WTC11 (cell line): Measurements from ENCODE around the gene MUC20. TPM values are rescaled to one million over a fixed set of nuclear protein-coding genes. Genes with fewer than 3 reads are reported as not detected.

Experiments used
- ATAC-seq: fragments of 200-7000 bp; cut with Tn5 transposase; 2 replicates; pipeline ENCODE4 v1.10.0; 2021; ENCODE audit warnings: mild to moderate bottlenecking, moderate library complexity
- CTCF ChIA-PET: fragments of 300-600 bp; sonication (Branson Sonifier 250); formaldehyde crosslinking; loops from one replicate; lab custom pipeline; 2021; ENCODE audit warnings: antibody characterized with exemption; lab: Charles Lee
- POLR2A ChIA-PET: fragments of 350-600 bp; sonication (Branson Sonifier 250); formaldehyde crosslinking; loops from one replicate; lab custom pipeline; 2021; ENCODE audit warnings: antibody characterized with exemption; lab: Charles Lee
- DNase-seq: peaks from one replicate; pipeline ENCODE4 v3.0.0; 2021; ENCODE audit warnings: low spot score
- H3K27ac Mint-ChIP-seq: 2 replicates; pipeline ENCODE4 v1.8.0; 2021; ENCODE audit warnings: mixed read lengths
- H3K27me3 Mint-ChIP-seq: 2 replicates; pipeline ENCODE4 v1.8.0; 2021; ENCODE audit warnings: low read depth, mild to moderate bottlenecking, moderate library complexity, mixed read lengths
- H3K36me3 Mint-ChIP-seq: 2 replicates; pipeline ENCODE4 v1.8.0; 2021; ENCODE audit warnings: mixed read lengths
- H3K4me1 Mint-ChIP-seq: 2 replicates; pipeline ENCODE4 v1.8.0; 2022; ENCODE audit warnings: mixed read lengths
- H3K4me3 Mint-ChIP-seq: 2 replicates; pipeline ENCODE4 v1.8.0; 2021; ENCODE audit warnings: mild to moderate bottlenecking, moderate library complexity, mixed read lengths
- H3K9me3 Mint-ChIP-seq: 2 replicates; pipeline ENCODE4 v1.8.0; 2021; ENCODE audit warnings: mixed read lengths
- AFF4 ChIP-seq: sonication (generic); formaldehyde crosslinking; IDR thresholded peaks from 2 replicates; pipeline ENCODE4 v1.8.1; 2023; ENCODE audit warnings: mild to moderate bottlenecking, missing genetic modification reagents, borderline replicate concordance
- AR ChIP-seq: fragments of 250-450 bp; sonication (Bioruptor Pico); IDR thresholded peaks from 2 replicates; pipeline ENCODE4 v1.9.0; 2021; ENCODE audit warnings: mild to moderate bottlenecking
- CBFB ChIP-seq: sonication (generic); formaldehyde crosslinking; IDR thresholded peaks from 2 replicates; pipeline ENCODE4 v1.8.1; 2022; ENCODE audit warnings: mild to moderate bottlenecking, low read depth, missing genetic modification reagents
- CDX4 ChIP-seq: fragments of 250-450 bp; sonication (Bioruptor Pico); IDR thresholded peaks from 2 replicates; pipeline ENCODE4 v1.9.0; 2021; ENCODE audit warnings: moderate library complexity, mild to moderate bottlenecking, inconsistent platforms, borderline replicate concordance
- CREM ChIP-seq: sonication (generic); formaldehyde crosslinking; IDR thresholded peaks from 2 replicates; pipeline ENCODE4 v1.8.1; 2022; ENCODE audit warnings: mild to moderate bottlenecking, missing genetic modification reagents, moderate library complexity
- ETV6 ChIP-seq: sonication (generic); formaldehyde crosslinking; IDR thresholded peaks from 2 replicates; pipeline ENCODE4 v1.8.1; 2022; ENCODE audit warnings: mild to moderate bottlenecking, missing genetic modification reagents
- FOXJ3 ChIP-seq: sonication (generic); formaldehyde crosslinking; IDR thresholded peaks from 2 replicates; pipeline ENCODE4 v1.9.0; 2021; ENCODE audit warnings: missing genetic modification reagents, mild to moderate bottlenecking, borderline replicate concordance
- GABPB1 ChIP-seq: sonication (generic); formaldehyde crosslinking; IDR thresholded peaks from 2 replicates; pipeline ENCODE4 v1.8.1; 2023; ENCODE audit warnings: mild to moderate bottlenecking, missing genetic modification reagents
- IRF1 ChIP-seq: sonication (generic); formaldehyde crosslinking; IDR thresholded peaks from 2 replicates; pipeline ENCODE4 v1.8.0; 2023; ENCODE audit warnings: missing genetic modification reagents
- KAT7 ChIP-seq: sonication (generic); formaldehyde crosslinking; IDR thresholded peaks from 2 replicates; pipeline ENCODE4 v1.8.1; 2023; ENCODE audit warnings: missing genetic modification reagents, mild to moderate bottlenecking, borderline replicate concordance
- NFYB ChIP-seq: sonication (generic); formaldehyde crosslinking; conservative IDR thresholded peaks from 2 replicates; pipeline ENCODE4 v1.8.0; 2022; ENCODE audit warnings: low read depth, missing genetic modification reagents
- PRRX2 ChIP-seq: fragments of 250-450 bp; sonication (Bioruptor Pico); IDR thresholded peaks from 2 replicates; pipeline ENCODE4 v1.8.0; 2021; ENCODE audit warnings: mild to moderate bottlenecking
- SMAD4 ChIP-seq: sonication (generic); formaldehyde crosslinking; IDR thresholded peaks from 2 replicates; pipeline ENCODE4 v1.8.0; 2022; ENCODE audit warnings: mild to moderate bottlenecking, missing genetic modification reagents
- SP1 ChIP-seq: sonication (generic); formaldehyde crosslinking; conservative IDR thresholded peaks from 2 replicates; pipeline ENCODE4 v1.8.1; 2022; ENCODE audit warnings: missing genetic modification reagents
- TEAD1 ChIP-seq: sonication (generic); formaldehyde crosslinking; IDR thresholded peaks from 2 replicates; pipeline ENCODE4 v1.8.0; 2022; ENCODE audit warnings: mild to moderate bottlenecking, missing genetic modification reagents
- TEAD4 ChIP-seq: sonication (generic); formaldehyde crosslinking; IDR thresholded peaks from 2 replicates; pipeline ENCODE4 v1.8.0; 2022; ENCODE audit warnings: mild to moderate bottlenecking, missing genetic modification reagents
- TP53 ChIP-seq: sonication (generic); formaldehyde crosslinking; IDR thresholded peaks from 2 replicates; pipeline ENCODE4 v1.8.1; 2023; ENCODE audit warnings: mild to moderate bottlenecking, missing genetic modification reagents
- ZBTB21 ChIP-seq: sonication (generic); formaldehyde crosslinking; IDR thresholded peaks from 2 replicates; pipeline ENCODE4 v1.8.1; 2023; ENCODE audit warnings: mild to moderate bottlenecking, missing genetic modification reagents, borderline replicate concordance
- ZNF263 ChIP-seq: sonication (generic); formaldehyde crosslinking; IDR thresholded peaks from 2 replicates; pipeline ENCODE4 v1.8.1; 2022; ENCODE audit warnings: low read depth, mild to moderate bottlenecking, moderate library complexity, missing genetic modification reagents
- ZNF281 ChIP-seq: sonication (generic); formaldehyde crosslinking; IDR thresholded peaks from 2 replicates; pipeline ENCODE4 v1.8.0; 2023; ENCODE audit warnings: mild to moderate bottlenecking, missing genetic modification reagents
- ZNF317 ChIP-seq: sonication (generic); formaldehyde crosslinking; IDR thresholded peaks from 2 replicates; pipeline ENCODE4 v1.8.1; 2023; ENCODE audit warnings: low read depth, mild to moderate bottlenecking, moderate library complexity, missing genetic modification reagents, borderline replicate concordance
- total RNA-seq: library from RNA; stranded (reverse); gene quantifications from 3 replicates; pipeline ENCODE4 v1.2.3, GENCODE V29; 2021

MUC20 gene
- total RNA-seq, 1 experiment from 2014 or later, result 0.77 TPM

- ATAC-seq (no peak), DNase-seq (no peak)
- H3K27ac Mint-ChIP-seq, result no peak overlapping the region
- peaks cover 1% of the 10 kb centered on the region; the same call in 1 of the 2 replicates for H3K9me3 Mint-ChIP-seq
- H3K4me1 Mint-ChIP-seq, result peaks cover 47% of the 10 kb centered on the region
- no peak overlapping the region for H3K4me3 Mint-ChIP-seq
- ChIA-PET CTCF (interaction anchor here (1.6 kb wide), 1 partner anchor 193 kb away, joined by 3 read pairs; no protein-coding TSS in a partner anchor), POLR2A (no interaction called here)
- H3K27me3 Mint-ChIP-seq, result peaks cover 9% of the 10 kb centered on the region
- TF ChIP-seq AR (CRISPR knock-in tag), result 0 out of 2 replicates have a peak, but pooled peaks have one; percentile 24
- no peak for TF ChIP-seq NFYB (CRISPR knock-in tag)
- H3K36me3 Mint-ChIP-seq, result no peaks in the 10 kb centered on the region; the same call in 1 of the 2 replicates
Measured at GRCh38 chr3:195701042-195701915, 19.5 kb upstream of the MUC20 start.

GRCh38 chr3:195703776-195704175, 17.0 kb upstream of the MUC20 start:
- CTCF ChIA-PET, result interaction anchor here (1.6 to 2.3 kb wide), 3 partner anchors 130 to 191 kb away, joined by 4 to 9 read pairs (median 8); no protein-coding TSS in a partner anchor
- TF ChIP-seq AFF4 (CRISPR knock-in tag), result no peak
- no peak for TF ChIP-seq IRF1 (CRISPR knock-in tag)
- TF ChIP-seq TP53 (CRISPR knock-in tag), result no peak
- no peak for TF ChIP-seq SMAD4 (CRISPR knock-in tag)
- no peak for TF ChIP-seq ZBTB21 (CRISPR knock-in tag)
- no peak for TF ChIP-seq FOXJ3 (CRISPR knock-in tag)
- TF ChIP-seq SP1 (CRISPR knock-in tag), result no peak
- TF ChIP-seq CREM, result no peak
- TF ChIP-seq ETV6 (CRISPR knock-in tag), result no peak
- TF ChIP-seq ZNF263 (CRISPR knock-in tag), result no peak
- TF ChIP-seq ZNF317, result no peak
- no peak for TF ChIP-seq KAT7 (CRISPR knock-in tag)
- no peak for TF ChIP-seq TEAD4 (CRISPR knock-in tag)
- no peak for TF ChIP-seq GABPB1 (CRISPR knock-in tag)
- no peak for TF ChIP-seq CDX4 (CRISPR knock-in tag)
- no peak for TF ChIP-seq ZNF281 (CRISPR knock-in tag)
- TF ChIP-seq CBFB (CRISPR knock-in tag), result no peak
- TF ChIP-seq TEAD1, result no peak
- no peak for TF ChIP-seq PRRX2
- TF ChIP-seq, all 79 proteins: peak for 0
- no peak overlapping the region for H3K27ac Mint-ChIP-seq
- H3K4me3 Mint-ChIP-seq, result no peak overlapping the region
- no peaks in the 10 kb centered on the region for H3K36me3 Mint-ChIP-seq
- peaks cover 27% of the 10 kb centered on the region for H3K4me1 Mint-ChIP-seq
- peaks cover 19% of the 10 kb centered on the region for H3K27me3 Mint-ChIP-seq
- POLR2A ChIA-PET, result no interaction called here
- peaks cover 3% of the 10 kb centered on the region; the same call in 1 of the 2 replicates for H3K9me3 Mint-ChIP-seq
- no peak for ATAC-seq
- no peak for DNase-seq
